K562 (cell line): ENCODE data around the gene CTU1. TPM values are rescaled to one million over a fixed set of nuclear protein-coding genes. Genes with fewer than 3 reads are reported as not detected.

Source experiments
- CEBPB ChIP-seq: fragments of 450-650 bp; IDR thresholded peaks from 2 replicates; pipeline ENCODE4 v1.6.1; 2016; ENCODE audit warnings: missing genetic modification characterization, missing compliant biosample characterization
- NFATC3 ChIP-seq: fragments of 450-650 bp; IDR thresholded peaks from 2 replicates; pipeline ENCODE4 v1.6.1; 2017; ENCODE audit warnings: mild to moderate bottlenecking
- USF1 ChIP-seq: sonication (generic); formaldehyde crosslinking; IDR thresholded peaks from 2 replicates; pipeline ENCODE4 v1.9.0; 2022; ENCODE audit warnings: mild to moderate bottlenecking, missing genetic modification reagents
- ZC3H4 ChIP-seq: sonication (generic); formaldehyde crosslinking; IDR thresholded peaks from 2 replicates; pipeline ENCODE4 v1.9.0; 2021; ENCODE audit warnings: missing genetic modification reagents, borderline replicate concordance
- ZNF592 ChIP-seq: fragments of 450-650 bp; IDR thresholded peaks from 2 replicates; pipeline ENCODE4 v1.6.1; 2017; ENCODE audit warnings: antibody characterized with exemption, mild to moderate bottlenecking
- ZNF766 ChIP-seq: fragments of 200-800 bp; sonication (Bioruptor generic); conservative IDR thresholded peaks from 2 replicates; pipeline ENCODE4 v1.6.1; 2016; ENCODE audit warnings: missing genetic modification characterization, missing compliant biosample characterization
- ZSCAN29 ChIP-seq: fragments of 450-650 bp; IDR thresholded peaks from 2 replicates; pipeline ENCODE4 v1.6.1; 2017
- polyA plus RNA-seq, 8 experiments: library from polyadenylated mRNA; depleted of rRNA in 4 of 8; stranded (reverse) in 5 of 8; unstranded in 3 of 8; fragments of >200 nt; fragmentation: Nextera tagmentation in 2 of 8; fragmentation: Illumina TruSeq in 1 of 8; extraction: Ambion mirVana in 2 of 8; extraction: Trizol in 1 of 8; gene quantifications; 2 replicates each; pipeline versions ENCODE4 v1.2.1 to v1.2.3, GENCODE V29; 2011 to 2014; ENCODE audit warnings: inconsistent platforms in 1 of 8, missing spikeins in 1 of 8
- total RNA-seq, 7 experiments: library from RNA; depleted of rRNA in 6 of 7; stranded (reverse); fragments of >200 nt in 6 of 7; fragmentation: Illumina TruSeq in 2 of 7; extraction: Trizol in 2 of 7; gene quantifications; 2 replicates each; pipeline versions ENCODE4 v1.2.1 to v1.2.3, GENCODE V29; 2011 to 2021; ENCODE audit warnings: low replicate concordance in 1 of 7

CTU1 gene
- total and polyA plus RNA-seq, 9 of the 15 experiments (the other 6 are each of a cell fraction or from before 2014, with no cell fraction given) = 0.03 to 18.4 (median 2.3) TPM; not detected in 1

GRCh38 chr19:51093101-51093500 is 15.1 kb downstream of the CTU1 start (continued):
- TF ChIP-seq ZNF592 (no peak), ZC3H4 (no peak), NFATC3 (no peak), CEBPB (no peak), ZSCAN29 (no peak), USF1 (no peak), ZNF766 (CRISPR knock-in tag) (no peak)
